Erythroblast (primary cell): ENCODE measurements around the gene IGF2BP1.

Source experiments
- DNase-seq, 2 experiments: peaks; one replicate each; lab custom pipeline; 2025; lab: John Stamatoyannopoulos, UW
- GATA1 ChIP-seq: IDR thresholded peaks from 2 replicates; pipeline ENCODE4 v1.6.1; 2011; ENCODE audit warnings: low read depth, mild to moderate bottlenecking, control low read depth, low read length, moderate library complexity
- POLR2A ChIP-seq: IDR thresholded peaks from 2 replicates; pipeline ENCODE4 v1.6.1; 2011; ENCODE audit warnings: mild to moderate bottlenecking, low read length

IGF2BP1 gene

DNA sequence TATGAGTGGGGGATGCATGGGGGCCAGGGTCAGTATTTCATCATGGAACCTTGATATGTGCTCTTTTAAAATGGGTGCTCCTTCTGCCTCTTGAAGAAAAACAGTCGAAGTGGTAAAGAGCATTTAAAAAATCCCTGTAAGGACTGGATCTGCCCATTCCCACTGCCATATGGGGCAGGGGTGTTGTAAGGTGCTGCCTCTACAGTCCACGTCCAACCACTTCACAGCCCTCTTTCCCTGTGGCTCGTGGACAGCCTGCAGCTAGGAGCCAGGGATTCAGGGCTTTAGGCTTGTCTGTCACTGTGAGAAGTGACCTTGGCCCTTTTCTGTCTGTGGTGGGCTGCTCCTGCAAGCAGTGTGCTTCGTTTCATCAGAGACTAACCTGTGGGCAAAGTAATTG lies 44.3 kb downstream of the IGF2BP1 start:
- TF ChIP-seq GATA1 (no peak), POLR2A (no peak)
- no peak for DNase-seq

GRCh38 chr17:49045376-49045775 lies 48.2 kb downstream of the IGF2BP1 start:
- no peak for DNase-seq
- TF ChIP-seq POLR2A, result no peak
- no peak for TF ChIP-seq GATA1

DNA sequence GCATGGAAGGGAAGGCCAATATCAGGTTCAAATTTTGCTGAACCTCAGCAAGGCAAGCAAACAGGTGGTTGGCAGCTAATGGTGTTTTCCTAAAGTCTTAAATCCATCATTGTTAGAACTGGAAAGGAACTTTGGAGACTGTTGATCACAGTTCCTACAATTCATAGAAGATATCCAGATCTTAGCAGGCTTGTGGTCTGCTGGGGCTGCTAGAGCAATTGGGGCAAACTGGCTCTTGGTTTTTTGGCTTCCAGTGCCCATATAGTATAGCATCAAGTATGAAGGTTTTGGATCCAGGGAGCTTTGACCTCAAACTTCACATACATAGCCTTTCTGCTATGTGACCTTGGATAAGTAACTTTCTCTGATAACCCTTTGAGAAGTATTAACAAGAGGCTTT lies 49.7 kb downstream of the IGF2BP1 start:
- DNase-seq, result no peak
- no peak for TF ChIP-seq GATA1
- TF ChIP-seq POLR2A, result no peak

GRCh38 chr17:49049265-49049664 lies 52.1 kb downstream of the IGF2BP1 start:
- TF ChIP-seq POLR2A, result no peak
- no peak for TF ChIP-seq GATA1
- DNase-seq, result no peak

DNA sequence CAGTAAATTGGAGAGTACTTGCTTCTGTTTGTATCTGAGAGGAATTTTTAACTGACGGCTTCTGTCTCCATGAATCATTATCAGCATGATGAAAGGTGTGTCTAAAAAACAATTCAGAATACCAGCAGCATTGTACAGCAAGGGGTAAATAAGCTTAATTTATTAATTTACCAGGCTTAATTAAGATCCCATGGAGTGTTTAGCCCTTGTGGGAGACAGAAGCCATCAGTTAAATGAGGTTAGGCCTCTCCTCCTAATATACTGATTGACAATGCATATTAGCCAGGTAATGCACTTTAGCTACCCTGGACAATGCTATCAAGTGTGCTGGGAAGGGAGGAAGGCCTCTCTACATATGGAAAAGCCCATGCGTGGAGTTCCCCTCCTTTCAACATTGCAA lies 53.4 kb downstream of the IGF2BP1 start:
- TF ChIP-seq POLR2A (no peak), GATA1 (no peak)
- DNase-seq, result no peak

GRCh38 chr17:49051269-49051668 lies 54.1 kb downstream of the IGF2BP1 start:
- TF ChIP-seq GATA1 (no peak), POLR2A (no peak)

DNA sequence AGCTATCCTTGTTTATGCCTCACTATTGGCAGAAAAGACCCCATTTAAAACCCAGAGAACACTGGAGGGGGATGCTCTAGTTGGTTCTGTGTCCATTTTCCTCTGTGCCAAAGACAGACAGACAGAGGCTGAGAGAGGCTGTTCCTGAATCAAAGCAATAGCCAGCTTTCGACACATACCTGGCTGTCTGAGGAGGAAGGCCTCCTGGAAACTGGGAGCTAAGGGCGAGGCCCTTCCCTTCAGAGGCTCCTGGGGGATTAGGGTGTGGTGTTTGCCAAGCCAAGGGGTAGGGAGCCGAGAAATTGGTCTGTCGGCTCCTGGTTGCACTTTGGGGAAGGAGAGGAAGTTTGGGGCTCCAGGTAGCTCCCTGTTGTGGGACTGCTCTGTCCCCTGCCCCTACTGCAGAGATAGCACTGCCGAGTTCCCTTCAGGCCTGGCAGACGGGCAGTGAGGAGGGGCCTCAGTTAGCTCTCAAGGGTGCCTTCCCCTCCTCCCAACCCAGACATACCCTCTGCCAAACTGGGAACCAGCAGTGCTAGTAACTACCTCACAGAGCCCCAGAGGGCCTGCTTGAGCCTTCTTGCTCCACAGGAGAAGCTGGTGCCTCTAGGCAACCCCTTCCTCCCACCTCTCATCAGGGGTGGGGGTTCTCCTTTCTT lies 56.1 kb downstream of the IGF2BP1 start:
- TF ChIP-seq POLR2A (no peak), GATA1 (no peak)
- no peak for DNase-seq

More at GRCh38 chr17:49051269-49051668, 54.1 kb downstream of the IGF2BP1 start:
- DNase-seq, result no peak

- DNase-seq, result no peak
- no peak for TF ChIP-seq GATA1
- no peak for TF ChIP-seq POLR2A
Measured at GRCh38 chr17:49054342-49055092, 57.3 kb downstream of the IGF2BP1 start.

GRCh38 chr17:49055181-49055927 lies 58.2 kb downstream of the IGF2BP1 start:
- no peak for DNase-seq
- TF ChIP-seq POLR2A, result no peak
- no peak for TF ChIP-seq GATA1

DNA sequence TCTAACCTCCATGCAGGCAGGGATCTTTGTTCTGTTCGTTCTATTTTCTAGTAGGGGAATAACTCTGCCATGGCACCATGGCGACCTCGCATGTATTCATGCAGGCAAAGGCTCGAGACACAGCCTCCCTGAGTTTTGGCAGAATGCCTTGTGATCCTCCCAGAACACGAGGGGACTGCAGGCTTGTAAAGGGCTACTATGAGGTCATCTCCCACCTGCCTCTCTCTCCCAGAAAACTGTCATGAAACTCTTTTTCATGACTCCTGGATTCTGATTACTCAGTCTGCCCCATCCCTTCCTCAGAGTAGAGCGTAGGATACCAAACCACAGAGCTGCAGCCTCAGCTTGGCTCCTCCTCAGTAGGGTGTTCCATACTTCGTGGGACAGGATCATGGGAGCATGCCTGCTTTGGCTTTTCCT lies 64.3 kb downstream of the IGF2BP1 start:
- no peak for DNase-seq
- TF ChIP-seq GATA1 (no peak), POLR2A (no peak)

- no peak for TF ChIP-seq POLR2A
- no peak for TF ChIP-seq GATA1
- no peak for DNase-seq
Measured at GRCh38 chr17:49063652-49064051, 66.5 kb downstream of the IGF2BP1 start.

GRCh38 chr17:49067163-49067562 lies 70.0 kb downstream of the IGF2BP1 start:
- DNase-seq, result no peak
- no peak for TF ChIP-seq GATA1
- no peak for TF ChIP-seq POLR2A

- DNase-seq, result no peak
- no peak for TF ChIP-seq POLR2A
- no peak for TF ChIP-seq GATA1
Measured at GRCh38 chr17:49069585-49070273, 72.5 kb downstream of the IGF2BP1 start.

DNA sequence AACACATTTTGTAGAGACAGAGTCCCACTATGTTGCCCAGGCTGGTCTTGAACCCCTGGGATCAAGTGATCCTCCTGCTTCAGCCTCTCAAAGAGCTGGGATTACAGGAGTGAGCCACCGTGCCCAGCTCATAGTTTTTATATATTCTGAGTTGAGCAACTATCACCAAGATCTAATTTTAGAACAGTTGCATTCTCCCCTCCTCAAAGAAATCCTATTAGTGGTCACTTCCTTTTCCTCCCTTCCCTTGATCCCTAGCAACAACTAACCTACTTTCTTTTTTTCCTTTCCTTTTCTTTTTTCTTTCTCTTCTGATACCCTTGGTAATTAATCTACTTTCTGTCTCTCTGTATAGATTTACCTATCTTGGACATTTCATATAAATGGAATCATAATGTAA lies 73.9 kb downstream of the IGF2BP1 start:
- no peak for TF ChIP-seq POLR2A
- no peak for TF ChIP-seq GATA1
- no peak for DNase-seq
